Vagina (tissue), 2 donors: ENCODE data around the gene ZNF530. TPM values are rescaled to one million over a fixed set of nuclear protein-coding genes. Genes with fewer than 3 reads are reported as not detected.

Source experiments
- DNase-seq, 2 donors: peaks; one replicate each; pipeline ENCODE4 v3.0.0-alpha.2; 2017; ENCODE audit errors: extremely low spot score in 2 of 2
- H3K27ac ChIP-seq: fragments of 200-600 bp; sonication (generic); one replicate; pipeline ENCODE4 v1.5.1; 2019
- H3K27me3 ChIP-seq: fragments of 200-600 bp; sonication (generic); one replicate; pipeline ENCODE4 v1.5.1; 2019
- H3K36me3 ChIP-seq, 2 donors: fragments of 200-600 bp; sonication (generic); one replicate each; pipeline ENCODE4 v1.5.1; 2017 to 2019
- H3K4me1 ChIP-seq: fragments of 200-600 bp; sonication (generic); one replicate; pipeline ENCODE4 v1.5.1; 2019
- H3K4me3 ChIP-seq, 2 donors: fragments of 200-600 bp; sonication (generic); 1 replicate in 1 of 2; 2 replicates in 1 of 2; pipeline ENCODE4 v1.5.1; 2016 to 2019
- H3K9me3 ChIP-seq: fragments of 200-600 bp; sonication (generic); one replicate; pipeline ENCODE4 v1.5.1; 2019
- POLR2A ChIP-seq, 2 donors: fragments of 450-650 bp; IDR thresholded peaks; one replicate each; pipeline ENCODE4 v1.6.1; 2017; ENCODE audit warnings: antibody characterized with exemption in 2 of 2, mild to moderate bottlenecking in 2 of 2, moderate library complexity in 2 of 2
- POLR2AphosphoS5 ChIP-seq, 2 donors: sonication (generic); formaldehyde crosslinking; IDR thresholded peaks; one replicate each; pipeline ENCODE4 v1.9.0; 2017; ENCODE audit warnings: antibody characterized with exemption in 2 of 2, mild to moderate bottlenecking in 2 of 2, low read depth in 1 of 2; ENCODE audit not compliant: insufficient read depth in 1 of 2
- intact Hi-C: fragments of 100-400 bp; cut with DNase I; formaldehyde crosslinking; loops from one replicate; pipeline ENCODE4 v1.15.1; 2023
- total RNA-seq: library from RNA; depleted of rRNA; stranded (reverse); fragments of >200 nt; gene quantifications from one replicate; pipeline ENCODE4 v1.2.3, GENCODE V29; 2016
- TF ChIP-seq, protein P1 (sequence below), 3 experiments: fragments of 450-650 bp in 2 of 3; fragments of 200-600 bp in 1 of 3; sonication (generic) in 1 of 3; IDR thresholded peaks; one replicate each; pipeline ENCODE4 v1.5.1; 2017 to 2019; ENCODE audit warnings: antibody characterized with exemption in 3 of 3, mild to moderate bottlenecking in 2 of 3, moderate library complexity in 2 of 3

The ZNF530 gene
- total RNA-seq, 1 donor from 2014 or later = 0.74 TPM

DNA sequence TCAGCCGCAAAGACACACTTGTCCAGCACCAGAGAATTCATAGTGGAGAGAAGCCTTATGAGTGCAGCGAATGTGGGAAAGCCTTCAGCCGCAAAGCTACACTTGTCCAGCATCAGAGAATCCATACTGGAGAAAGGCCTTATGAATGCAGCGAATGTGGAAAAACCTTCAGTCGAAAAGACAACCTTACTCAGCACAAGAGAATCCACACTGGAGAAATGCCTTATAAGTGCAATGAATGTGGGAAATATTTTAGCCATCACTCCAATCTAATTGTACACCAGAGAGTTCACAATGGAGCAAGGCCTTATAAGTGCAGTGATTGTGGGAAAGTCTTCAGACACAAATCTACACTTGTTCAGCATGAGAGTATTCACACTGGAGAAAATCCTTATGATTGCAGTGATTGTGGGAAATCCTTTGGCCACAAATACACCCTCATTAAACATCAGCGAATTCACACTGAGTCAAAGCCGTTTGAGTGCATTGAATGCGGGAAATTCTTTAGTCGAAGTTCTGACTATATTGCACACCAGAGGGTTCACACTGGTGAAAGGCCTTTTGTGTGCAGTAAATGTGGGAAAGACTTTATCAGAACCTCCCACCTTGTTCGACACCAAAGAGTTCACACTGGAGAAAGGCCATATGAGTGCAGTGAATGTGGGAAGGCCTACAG, 21.1 kb downstream of the ZNF530 start:
- Histone ChIP-seq H3K4me1 (no peaks in the 10 kb centered on the region), H3K27me3 (no peaks in the 10 kb centered on the region), H3K36me3 (peaks cover 17 to 86% of the 10 kb centered on the region in 2 donors), H3K27ac (no peak overlapping the region), H3K9me3 (peaks cover 85% of the 10 kb centered on the region), H3K4me3 (no peak overlapping the region)
- TF ChIP-seq, protein P1, sequence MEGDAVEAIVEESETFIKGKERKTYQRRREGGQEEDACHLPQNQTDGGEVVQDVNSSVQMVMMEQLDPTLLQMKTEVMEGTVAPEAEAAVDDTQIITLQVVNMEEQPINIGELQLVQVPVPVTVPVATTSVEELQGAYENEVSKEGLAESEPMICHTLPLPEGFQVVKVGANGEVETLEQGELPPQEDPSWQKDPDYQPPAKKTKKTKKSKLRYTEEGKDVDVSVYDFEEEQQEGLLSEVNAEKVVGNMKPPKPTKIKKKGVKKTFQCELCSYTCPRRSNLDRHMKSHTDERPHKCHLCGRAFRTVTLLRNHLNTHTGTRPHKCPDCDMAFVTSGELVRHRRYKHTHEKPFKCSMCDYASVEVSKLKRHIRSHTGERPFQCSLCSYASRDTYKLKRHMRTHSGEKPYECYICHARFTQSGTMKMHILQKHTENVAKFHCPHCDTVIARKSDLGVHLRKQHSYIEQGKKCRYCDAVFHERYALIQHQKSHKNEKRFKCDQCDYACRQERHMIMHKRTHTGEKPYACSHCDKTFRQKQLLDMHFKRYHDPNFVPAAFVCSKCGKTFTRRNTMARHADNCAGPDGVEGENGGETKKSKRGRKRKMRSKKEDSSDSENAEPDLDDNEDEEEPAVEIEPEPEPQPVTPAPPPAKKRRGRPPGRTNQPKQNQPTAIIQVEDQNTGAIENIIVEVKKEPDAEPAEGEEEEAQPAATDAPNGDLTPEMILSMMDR (IDR thresholded peaks at IDR 0.05) = no peak
- no peak for TF ChIP-seq POLR2AphosphoS5 (IDR thresholded peaks at IDR 0.05; ENCODE audit: insufficient read depth in 1 of 2, low read depth in 1 of 2)
- TF ChIP-seq POLR2A (IDR thresholded peaks at IDR 0.05) = no peak
- DNase-seq = peak in 1 of 2 donors; percentile 16
- intact Hi-C loops = no loop called here

DNA sequence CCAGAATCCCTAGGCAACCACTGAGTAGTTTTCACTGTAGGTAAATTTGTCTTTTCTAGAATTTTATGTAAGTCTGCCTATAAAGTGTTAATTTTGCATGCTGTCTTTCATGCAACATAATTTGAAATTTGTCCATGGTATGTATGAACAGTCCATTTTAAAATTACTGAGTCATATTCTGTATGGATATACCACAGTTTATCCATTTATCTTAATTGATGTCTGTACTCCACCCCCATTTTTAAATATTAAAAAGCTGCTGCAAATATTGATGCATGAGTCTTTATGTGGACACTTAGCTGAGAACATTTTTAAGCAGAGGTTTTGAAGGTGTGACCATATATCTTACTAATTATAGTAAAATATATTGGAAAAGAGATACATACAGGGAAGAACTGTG, 23.4 kb downstream of the ZNF530 start:
- H3K4me1 ChIP-seq = no peaks in the 10 kb centered on the region
- peaks cover 68% of the 10 kb centered on the region for H3K9me3 ChIP-seq
- no peak overlapping the region for H3K4me3 ChIP-seq
- intact Hi-C loops = no loop called here
- H3K27me3 ChIP-seq = no peaks in the 10 kb centered on the region
- no peak for DNase-seq
- TF ChIP-seq POLR2AphosphoS5 (IDR thresholded peaks at IDR 0.05; ENCODE audit: insufficient read depth in 1 of 2, low read depth in 1 of 2) (no peak), POLR2A (IDR thresholded peaks at IDR 0.05) (no peak)
- TF ChIP-seq, protein P1 (IDR thresholded peaks at IDR 0.05) = no peak
- no peak overlapping the region for H3K27ac ChIP-seq
- H3K36me3 ChIP-seq = peaks cover 12 to 63% of the 10 kb centered on the region in 2 donors

DNA sequence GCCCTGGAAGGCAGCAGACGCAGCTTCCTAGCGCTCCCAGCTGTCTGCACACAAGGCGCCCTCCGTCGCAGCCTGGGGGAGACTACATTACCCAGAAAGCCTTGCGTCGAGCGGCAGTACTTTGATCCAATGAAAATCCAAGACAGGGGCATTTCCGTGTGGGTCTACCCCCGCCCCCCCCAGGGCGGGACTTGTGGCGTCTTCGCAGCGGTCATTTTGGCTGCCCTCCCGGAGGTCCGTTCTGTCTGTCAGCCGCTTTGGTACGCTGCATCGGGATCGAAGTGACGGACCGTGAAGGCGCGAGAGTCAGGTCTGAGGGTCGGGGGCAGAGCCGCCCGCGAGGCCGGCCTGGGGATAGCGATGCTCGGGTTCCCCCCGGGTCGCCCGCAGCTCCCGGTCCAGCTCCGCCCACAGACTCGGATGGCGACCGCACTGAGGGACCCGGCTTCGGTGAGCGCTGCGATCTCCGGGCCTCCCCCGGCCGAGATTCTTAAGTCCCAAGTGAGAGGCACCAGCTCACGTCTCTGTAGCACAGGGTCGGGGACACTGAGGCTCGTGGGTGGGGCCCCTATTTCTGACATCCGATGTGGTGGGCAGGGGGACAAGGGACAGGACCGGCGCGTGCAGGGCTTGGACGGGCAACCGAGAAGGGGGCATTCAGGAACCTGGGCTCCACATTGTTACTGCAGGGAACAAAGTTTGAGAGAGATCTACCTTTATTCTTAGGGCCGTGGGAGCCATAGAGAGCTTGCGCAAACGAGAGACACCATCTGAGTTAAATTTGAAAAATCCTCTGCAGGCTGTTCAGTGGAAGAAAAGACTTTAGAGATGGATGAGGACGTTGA, 33.5 kb downstream of the ZNF530 start, which contains the start of gene ZNF211:
Gene ZNF211, plus strand, starts transcription at position 182 of the 845 bp plus-strand sequence. Its CDS starts 179 bp downstream, at position 361.
- Histone ChIP-seq H3K27ac (peak within 1 kb of the TSS; percentile 68), H3K9me3 (peaks cover 19% of the 10 kb centered on the region), H3K27me3 (no peaks in the 10 kb centered on the region), H3K4me3 (peak within 1 kb of the TSS; percentile 60 to 79), H3K36me3 (peaks cover 0 to 43% of the 10 kb centered on the region in 2 donors), H3K4me1 (peaks cover 11% of the 10 kb centered on the region)
- DNase-seq = peak; percentile 87 to 91
- intact Hi-C loops = no loop called here
- TF ChIP-seq POLR2A (IDR thresholded peaks at IDR 0.05) (no peak), POLR2AphosphoS5 (IDR thresholded peaks at IDR 0.05; ENCODE audit: insufficient read depth in 1 of 2, low read depth in 1 of 2) (peak; percentile 83 to 93)

DNA sequence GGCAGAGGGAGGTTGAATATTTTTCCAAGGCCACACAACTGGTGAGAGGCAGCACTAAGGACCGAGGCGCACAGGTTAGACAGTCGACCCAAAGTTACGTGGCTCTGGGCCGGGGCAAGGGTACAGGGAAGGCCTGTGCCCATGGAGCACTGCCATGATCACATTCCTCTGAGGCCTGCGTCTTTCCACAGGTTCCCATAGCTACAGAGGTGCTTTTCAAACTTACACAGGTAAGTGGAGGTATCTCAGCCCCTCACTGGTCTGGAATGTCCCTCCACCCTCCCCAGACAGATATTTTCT, 34.1 kb downstream of the ZNF530 start:
- Histone ChIP-seq H3K27ac (no peak overlapping the region), H3K4me1 (peaks cover 11% of the 10 kb centered on the region), H3K4me3 (peak overlapping the region; percentile 60 to 79), H3K36me3 (peaks cover 0 to 48% of the 10 kb centered on the region in 2 donors), H3K9me3 (peaks cover 24% of the 10 kb centered on the region), H3K27me3 (no peaks in the 10 kb centered on the region)
- intact Hi-C loops = no loop called here
- TF ChIP-seq POLR2A (IDR thresholded peaks at IDR 0.05) (no peak), POLR2AphosphoS5 (IDR thresholded peaks at IDR 0.05; ENCODE audit: insufficient read depth in 1 of 2, low read depth in 1 of 2) (no peak)
- TF ChIP-seq, protein P1 (IDR thresholded peaks at IDR 0.05) = no peak
- peak in 1 of 2 donors; percentile 49 for DNase-seq

DNA sequence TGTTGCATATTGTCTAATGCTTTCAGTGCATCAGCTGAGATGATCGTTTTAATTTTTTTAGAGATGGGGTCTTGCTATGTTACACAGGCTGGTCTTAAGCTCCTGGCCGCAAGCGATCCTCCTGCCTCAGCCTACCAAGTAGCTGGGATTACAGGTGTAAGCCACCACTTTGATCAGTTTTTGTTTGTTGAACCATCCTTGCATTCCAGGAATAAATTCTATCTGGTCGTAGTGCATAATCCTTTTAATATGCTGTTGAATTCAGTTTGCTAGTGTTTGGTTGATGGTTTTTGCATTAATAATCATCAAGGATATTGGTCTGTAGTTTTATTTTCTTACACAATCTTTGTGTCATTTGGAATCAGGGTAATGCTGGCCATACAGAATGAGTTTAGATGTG, 37.7 kb downstream of the ZNF530 start:
- TF ChIP-seq, protein P1 (IDR thresholded peaks at IDR 0.05) = no peak
- TF ChIP-seq POLR2AphosphoS5 (IDR thresholded peaks at IDR 0.05; ENCODE audit: insufficient read depth in 1 of 2, low read depth in 1 of 2) (no peak), POLR2A (IDR thresholded peaks at IDR 0.05) (no peak)

More for the DNA sequence above, 37.7 kb downstream of the ZNF530 start:
- intact Hi-C loops = no loop called here
- Histone ChIP-seq H3K4me1 (peaks cover 11% of the 10 kb centered on the region), H3K36me3 (peaks cover 13 to 78% of the 10 kb centered on the region in 2 donors), H3K9me3 (peaks cover 54% of the 10 kb centered on the region), H3K27me3 (no peaks in the 10 kb centered on the region), H3K27ac (no peak overlapping the region), H3K4me3 (no peak overlapping the region)
- no peak for DNase-seq
